Astrocyte of the spinal cord (primary cell): Measurements from ENCODE around the gene UNC5C.

Experiments used
- DNase-seq: peaks from one replicate; pipeline ENCODE4 v3.0.0; 2011; ENCODE audit warnings: low read depth, low spot score
- H3K4me3 ChIP-seq: 2 replicates; pipeline ENCODE4 v1.5.1; 2011; ENCODE audit warnings: low read depth, mild to moderate bottlenecking, low read length, moderate library complexity
- in situ Hi-C: cut with HindIII; loops from 2 replicates; pipeline ENCODE4 v1.10.0; 2017; ENCODE audit warnings: low sequenced_read_pairs
- TF ChIP-seq, protein P1 (sequence below): IDR thresholded peaks from 2 replicates; pipeline ENCODE4 v1.5.1; 2012; ENCODE audit warnings: low read depth, mild to moderate bottlenecking, low read length, inconsistent platforms

Gene UNC5C

DNA sequence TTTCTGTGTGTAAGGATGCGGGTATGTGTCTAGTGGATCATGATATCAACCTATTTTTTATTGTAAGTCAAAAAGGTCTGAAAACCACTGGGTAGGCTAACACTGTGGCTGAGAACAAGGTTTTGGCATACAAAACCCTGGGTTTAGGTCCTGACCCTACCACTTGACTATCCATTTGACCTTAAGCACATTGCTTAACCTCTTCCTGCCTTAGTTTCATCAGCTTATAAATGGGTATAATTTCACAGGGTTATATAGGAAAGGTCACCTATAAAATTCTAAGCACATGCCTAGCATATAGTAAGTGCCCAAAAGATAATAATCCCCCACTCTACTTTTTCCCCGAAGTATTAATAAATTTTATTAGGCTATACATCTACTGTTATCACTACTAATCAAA, 263.0 kb downstream of the UNC5C start:
- TF ChIP-seq, protein P1, sequence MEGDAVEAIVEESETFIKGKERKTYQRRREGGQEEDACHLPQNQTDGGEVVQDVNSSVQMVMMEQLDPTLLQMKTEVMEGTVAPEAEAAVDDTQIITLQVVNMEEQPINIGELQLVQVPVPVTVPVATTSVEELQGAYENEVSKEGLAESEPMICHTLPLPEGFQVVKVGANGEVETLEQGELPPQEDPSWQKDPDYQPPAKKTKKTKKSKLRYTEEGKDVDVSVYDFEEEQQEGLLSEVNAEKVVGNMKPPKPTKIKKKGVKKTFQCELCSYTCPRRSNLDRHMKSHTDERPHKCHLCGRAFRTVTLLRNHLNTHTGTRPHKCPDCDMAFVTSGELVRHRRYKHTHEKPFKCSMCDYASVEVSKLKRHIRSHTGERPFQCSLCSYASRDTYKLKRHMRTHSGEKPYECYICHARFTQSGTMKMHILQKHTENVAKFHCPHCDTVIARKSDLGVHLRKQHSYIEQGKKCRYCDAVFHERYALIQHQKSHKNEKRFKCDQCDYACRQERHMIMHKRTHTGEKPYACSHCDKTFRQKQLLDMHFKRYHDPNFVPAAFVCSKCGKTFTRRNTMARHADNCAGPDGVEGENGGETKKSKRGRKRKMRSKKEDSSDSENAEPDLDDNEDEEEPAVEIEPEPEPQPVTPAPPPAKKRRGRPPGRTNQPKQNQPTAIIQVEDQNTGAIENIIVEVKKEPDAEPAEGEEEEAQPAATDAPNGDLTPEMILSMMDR, result no peak
- in situ Hi-C loops, result no loop called here

DNA sequence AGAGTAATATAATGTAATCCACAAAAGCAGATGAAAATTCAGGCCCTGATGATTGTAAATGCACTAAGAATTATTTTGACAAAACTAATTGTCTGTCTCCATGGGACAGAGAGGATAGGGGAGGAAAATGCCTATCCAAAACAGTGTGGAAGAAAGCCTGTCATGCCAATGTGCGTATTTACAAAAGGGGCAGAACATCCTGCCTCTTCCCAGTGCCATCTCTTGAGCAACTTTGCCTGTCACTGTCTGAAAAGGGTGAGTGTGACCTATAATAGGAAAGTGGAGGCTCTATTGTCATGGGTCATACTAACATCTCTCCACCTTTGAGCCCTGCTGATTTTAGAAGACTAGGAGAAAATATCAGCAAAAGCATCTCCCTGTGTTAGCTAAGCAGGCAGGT, 264.1 kb downstream of the UNC5C start:
- in situ Hi-C loops, result no loop called here
- no peak overlapping the region for H3K4me3 ChIP-seq
- DNase-seq, result no peak
- TF ChIP-seq, protein P1, result no peak

More for the DNA sequence above, 263.0 kb downstream of the UNC5C start:
- H3K4me3 ChIP-seq, result no peak overlapping the region
- DNase-seq, result no peak

DNA sequence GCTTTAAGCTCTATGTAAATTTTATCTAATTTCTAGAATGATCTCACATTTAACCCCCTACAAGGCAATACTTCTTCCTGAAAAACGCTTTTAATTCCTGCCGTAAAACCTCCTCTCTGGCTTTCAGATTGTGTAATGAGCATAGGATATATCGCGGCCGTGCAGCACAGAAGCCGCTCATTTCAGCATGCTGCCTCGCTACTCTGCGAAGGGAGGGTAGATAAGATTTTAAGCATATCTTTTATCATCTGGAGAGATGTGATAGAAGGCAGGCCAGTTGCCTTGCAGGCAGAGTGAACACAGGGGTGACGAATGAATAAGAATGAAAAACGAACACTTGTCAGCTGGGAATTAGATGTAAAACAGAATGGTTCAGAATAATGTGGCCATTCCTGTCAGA, 265.5 kb downstream of the UNC5C start:
- DNase-seq, result no peak
- no peak overlapping the region for H3K4me3 ChIP-seq
- in situ Hi-C loops, result no loop called here
- TF ChIP-seq, protein P1, result no peak

DNA sequence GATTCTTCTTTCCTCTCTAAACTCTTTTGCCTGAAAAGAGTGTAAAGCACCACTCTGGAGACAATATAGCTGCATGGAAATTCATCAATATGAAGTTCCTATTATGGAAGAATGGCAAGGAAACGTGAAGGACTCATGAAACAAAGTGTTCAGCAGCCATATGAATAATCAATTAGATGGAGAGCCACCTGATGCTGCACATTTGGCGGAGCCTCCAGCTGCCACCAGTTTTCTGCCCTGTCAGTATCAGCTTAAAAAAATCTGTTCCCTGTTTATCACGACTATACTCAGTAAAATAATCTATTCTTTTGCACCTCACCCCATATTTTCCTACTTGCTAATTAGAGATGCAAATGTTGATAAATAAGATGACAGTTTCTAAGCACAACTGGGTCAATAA, 276.0 kb downstream of the UNC5C start:
- H3K4me3 ChIP-seq, result no peak overlapping the region
- no peak for DNase-seq
- TF ChIP-seq, protein P1, result no peak
- in situ Hi-C loops, result no loop called here

DNA sequence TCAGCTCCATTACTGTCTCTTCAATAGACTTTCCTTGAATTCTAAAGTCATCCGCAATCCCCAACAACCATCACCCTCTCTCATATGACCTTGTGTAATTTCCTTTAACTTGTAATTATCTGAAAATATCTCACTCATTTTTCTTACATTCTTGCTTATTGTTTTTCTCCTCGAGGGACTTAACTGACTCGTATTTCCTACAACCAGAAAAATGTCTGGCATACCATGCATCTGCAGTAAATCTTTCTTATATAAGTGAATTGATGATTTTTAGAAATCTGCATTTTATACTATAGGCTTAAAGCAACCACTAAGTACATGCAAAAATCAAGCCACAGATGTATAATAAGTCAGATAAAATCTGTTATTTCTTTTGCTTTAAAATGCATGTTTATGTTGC, 276.7 kb downstream of the UNC5C start:
- DNase-seq, result no peak
- in situ Hi-C loops, result no loop called here
- no peak overlapping the region for H3K4me3 ChIP-seq
- TF ChIP-seq, protein P1, result no peak

DNA sequence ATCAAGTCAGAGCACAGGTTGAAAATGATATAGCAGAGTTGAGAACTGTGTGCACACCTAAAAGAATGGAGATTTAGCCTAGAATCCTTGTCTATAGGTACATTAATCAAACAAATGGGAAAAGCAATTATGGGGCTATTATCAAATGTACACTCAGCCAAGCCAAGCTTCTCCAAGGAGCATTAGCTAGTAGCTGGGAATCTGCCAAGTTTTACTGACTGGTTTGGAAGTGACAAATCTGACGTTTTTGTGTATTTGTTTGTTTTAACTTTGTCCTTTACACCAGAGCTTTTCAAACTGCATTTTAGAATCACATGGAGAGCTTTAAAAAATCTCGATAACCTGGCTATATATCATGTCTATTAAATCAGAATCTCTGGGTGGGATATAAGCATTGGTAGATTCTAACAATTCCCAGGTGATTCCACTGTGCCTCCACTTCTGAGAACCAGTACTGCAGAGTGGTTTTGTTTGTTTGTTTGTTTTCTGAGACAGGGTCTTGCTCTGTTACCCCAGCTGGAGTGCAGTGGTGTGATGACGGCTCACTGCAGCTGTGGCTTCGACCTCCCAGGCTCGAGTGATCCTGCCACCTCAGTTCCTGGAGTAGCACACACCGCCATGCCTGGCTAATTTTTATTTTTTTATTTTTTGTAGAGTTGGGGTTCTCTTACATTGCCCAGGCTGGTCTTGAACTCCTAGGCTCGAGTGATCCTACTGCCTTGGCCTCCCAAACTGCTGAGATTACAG, 279.8 kb downstream of the UNC5C start:
- DNase-seq, result peak; percentile 17
- in situ Hi-C loops, result no loop called here
- TF ChIP-seq, protein P1, result no peak
- H3K4me3 ChIP-seq, result no peak overlapping the region
